ENCODE measurements around the gene ZNF892. TPM values are rescaled to one million over a fixed set of nuclear protein-coding genes. Genes with fewer than 3 reads are reported as not detected.

Gene ZNF892
- 2.7 TPM for total RNA-seq

GRCh38 chr2:95207111-95207961 lies at the start of gene ZNF892:
Gene ZNF892 (plus strand): TSS chr2:95207521. CDS start chr2:95207816, 295 bp downstream.
- Histone ChIP-seq H3K36me3 (peaks cover 0 to 23% of the 10 kb centered on the region in 2 donors), H3K27ac (peak within 1 kb of the TSS; percentile 68), H3K4me3 (peak within 1 kb of the TSS; percentile 62 to 69), H3K9me3 (peaks cover 10% of the 10 kb centered on the region), H3K4me1 (peaks cover 22% of the 10 kb centered on the region), H3K27me3 (no peaks in the 10 kb centered on the region)
- no peak for TF ChIP-seq POLR2A (IDR thresholded peaks at IDR 0.05)
- peak in 2 of 3 experiments; percentile 15 to 66 for TF ChIP-seq CTCF (IDR thresholded peaks at IDR 0.05)
- peak; percentile 87 to 92 for TF ChIP-seq POLR2AphosphoS5 (IDR thresholded peaks at IDR 0.05; ENCODE audit: insufficient read depth in 1 of 2, low read depth in 1 of 2)
- intact Hi-C loops (cut with DNase I): no loop called here
- peak in 1 of 2 donors; percentile 91 for DNase-seq (ENCODE audit: extremely low spot score in 2 of 2)

GRCh38 chr2:95158441-95158840 lies 48.9 kb upstream of the ZNF892 start:
- TF ChIP-seq CTCF (IDR thresholded peaks at IDR 0.05): no peak
- no peak for TF ChIP-seq POLR2A (IDR thresholded peaks at IDR 0.05)
- TF ChIP-seq POLR2AphosphoS5 (IDR thresholded peaks at IDR 0.05; ENCODE audit: insufficient read depth in 1 of 2, low read depth in 1 of 2): no peak
- no peaks in the 10 kb centered on the region for H3K27me3 ChIP-seq
- intact Hi-C loops (cut with DNase I): no loop called here
- H3K4me3 ChIP-seq: peak overlapping the region; percentile 67 to 74
- peaks cover 0 to 26% of the 10 kb centered on the region in 2 donors for H3K36me3 ChIP-seq
- H3K9me3 ChIP-seq: no peaks in the 10 kb centered on the region
- peak overlapping the region; percentile 68 for H3K27ac ChIP-seq
- peaks cover 13% of the 10 kb centered on the region for H3K4me1 ChIP-seq
- no peak for DNase-seq (ENCODE audit: extremely low spot score in 2 of 2)

GRCh38 chr2:95158891-95159619 lies 48.3 kb upstream of the ZNF892 start:
- no peaks in the 10 kb centered on the region for H3K9me3 ChIP-seq
- peaks cover 0 to 20% of the 10 kb centered on the region in 2 donors for H3K36me3 ChIP-seq
- peak overlapping the region; percentile 67 to 74 for H3K4me3 ChIP-seq
- no peak for DNase-seq (ENCODE audit: extremely low spot score in 2 of 2)
- intact Hi-C loops (cut with DNase I): no loop called here
- peak overlapping the region; percentile 68 for H3K27ac ChIP-seq
- H3K4me1 ChIP-seq: peaks cover 17% of the 10 kb centered on the region
- no peaks in the 10 kb centered on the region for H3K27me3 ChIP-seq
- TF ChIP-seq CTCF (IDR thresholded peaks at IDR 0.05) (no peak), POLR2AphosphoS5 (IDR thresholded peaks at IDR 0.05; ENCODE audit: insufficient read depth in 1 of 2, low read depth in 1 of 2) (peak in 1 of 2 donors; percentile 4)

- DNase-seq (ENCODE audit: extremely low spot score in 2 of 2): no peak
- Histone ChIP-seq H3K27me3 (no peaks in the 10 kb centered on the region), H3K36me3 (peaks cover 0 to 12% of the 10 kb centered on the region in 2 donors), H3K4me3 (peak within 1 kb of the TSS; percentile 67 to 74), H3K4me1 (peaks cover 25% of the 10 kb centered on the region), H3K27ac (peak within 1 kb of the TSS; percentile 85), H3K9me3 (no peaks in the 10 kb centered on the region)
- TF ChIP-seq CTCF (IDR thresholded peaks at IDR 0.05): no peak
- TF ChIP-seq POLR2A (IDR thresholded peaks at IDR 0.05): no peak
- peak in 1 of 2 donors; percentile 45 for TF ChIP-seq POLR2AphosphoS5 (IDR thresholded peaks at IDR 0.05; ENCODE audit: insufficient read depth in 1 of 2, low read depth in 1 of 2)
- intact Hi-C loops (cut with DNase I): loop anchor here (5.0 kb wide), 1 partner anchor 38 kb away; the partner anchor contains the start of gene MRPS5
These were observed 47.5 kb upstream of the ZNF892 start, which contains the start of gene ZNF514 for GRCh38 chr2:95159690-95160449. Gene ZNF514 (minus strand): TSS chr2:95159848. CDS start chr2:95153253, 6,595 bp downstream.
